Spleen (tissue), 7 donors: ENCODE measurements around the gene ATRN.

Experiments used
- CTCF ChIP-seq, 11 experiments: fragments of 200-600 bp in 7 of 11; fragments of 450-650 bp in 4 of 11; sonication (generic) in 4 of 11; IDR thresholded peaks in 8 of 11; conservative IDR thresholded peaks in 3 of 11; 1 replicate in 7 of 11; 2 replicates in 4 of 11; pipeline versions ENCODE4 v1.4.0 to v1.8.0; 2016 to 2021; ENCODE audit warnings: antibody characterized with exemption in 11 of 11, inconsistent platforms in 4 of 11, mild to moderate bottlenecking in 1 of 11
- POLR2A ChIP-seq, 3 donors: fragments of 450-650 bp; IDR thresholded peaks; one replicate each; pipeline ENCODE4 v1.5.1; 2017; ENCODE audit warnings: antibody characterized with exemption in 3 of 3, mild to moderate bottlenecking in 1 of 3
- donor health status: DM: no; HTN: no; CAD: no; lungs with moderate emphysema.
- donor health status: DM: no; HTN: no; CAD: no.
- donor health status: DM: no; HTN: no; CAD: no.

GRCh38 chr20:3452690-3453089 lies 18.1 kb upstream of the ATRN start:
- TF ChIP-seq CTCF (IDR thresholded peaks at IDR 0.05 in 8 of 11, conservative IDR thresholded peaks at IDR 0.05 in 3 of 11): no peak
- no peak for TF ChIP-seq POLR2A (IDR thresholded peaks at IDR 0.05)
